GM12878 (cell line): ENCODE data around the gene CEP250.

Experiments used
- CEBPB ChIP-seq, 2 experiments: fragments of 150-350 bp in 1 of 2; IDR thresholded peaks; 2 replicates each; pipeline ENCODE4 v1.6.1; 2012 to 2014; ENCODE audit warnings: low read depth in 2 of 2, low read length in 2 of 2, borderline replicate concordance in 1 of 2, inconsistent platforms in 1 of 2
- MEF2A ChIP-seq: IDR thresholded peaks from 2 replicates; pipeline ENCODE4 v1.6.1; 2011; ENCODE audit warnings: low read depth, mild to moderate bottlenecking, low read length, moderate library complexity; ENCODE audit not compliant: insufficient read depth
- MYB ChIP-seq: fragments of 150-350 bp; IDR thresholded peaks from 2 replicates; pipeline ENCODE4 v1.6.1; 2014; ENCODE audit warnings: mild to moderate bottlenecking, low read depth, low read length, borderline replicate concordance
- NR2C2 ChIP-seq: IDR thresholded peaks from 2 replicates; pipeline ENCODE4 v1.6.1; 2011; ENCODE audit warnings: borderline replicate concordance, low read depth; ENCODE audit not compliant: control insufficient read depth, insufficient read length
- POLR2A ChIP-seq: IDR thresholded peaks from 2 replicates; pipeline ENCODE4 v1.6.1; 2011; ENCODE audit warnings: low read depth, mild to moderate bottlenecking, low read length
- POLR2AphosphoS5 ChIP-seq: IDR thresholded peaks from 2 replicates; pipeline ENCODE4 v1.6.1; 2011; ENCODE audit warnings: mild to moderate bottlenecking, low read length, inconsistent platforms
- ZNF207 ChIP-seq: fragments of 450-650 bp; IDR thresholded peaks from 2 replicates; pipeline ENCODE4 v1.6.1; 2014; ENCODE audit warnings: antibody characterized with exemption, mild to moderate bottlenecking, borderline replicate concordance
- ZNF384 ChIP-seq: IDR thresholded peaks from 2 replicates; pipeline ENCODE4 v1.6.1; 2012; ENCODE audit warnings: low read depth, mild to moderate bottlenecking, low read length, improper control_type of control experiment, borderline replicate concordance
- TF ChIP-seq, protein P1 (sequence below), 3 experiments: IDR thresholded peaks in 2 of 3; conservative IDR thresholded peaks in 1 of 3; 2 replicates each; pipeline ENCODE4 v1.5.1; 2011; ENCODE audit warnings: low read depth in 3 of 3, low read length in 3 of 3, mild to moderate bottlenecking in 3 of 3, control low read depth in 2 of 3, moderate library complexity in 2 of 3, inconsistent platforms in 1 of 3, mixed read lengths in 1 of 3; ENCODE audit not compliant: control insufficient read depth in 2 of 3, insufficient read depth in 1 of 3; ENCODE audit errors: extremely low read depth in 1 of 3
- TF ChIP-seq, protein P2 (sequence below): IDR thresholded peaks from 2 replicates; pipeline ENCODE4 v1.6.1; 2012; ENCODE audit warnings: mild to moderate bottlenecking, low read depth, low read length

DNA sequence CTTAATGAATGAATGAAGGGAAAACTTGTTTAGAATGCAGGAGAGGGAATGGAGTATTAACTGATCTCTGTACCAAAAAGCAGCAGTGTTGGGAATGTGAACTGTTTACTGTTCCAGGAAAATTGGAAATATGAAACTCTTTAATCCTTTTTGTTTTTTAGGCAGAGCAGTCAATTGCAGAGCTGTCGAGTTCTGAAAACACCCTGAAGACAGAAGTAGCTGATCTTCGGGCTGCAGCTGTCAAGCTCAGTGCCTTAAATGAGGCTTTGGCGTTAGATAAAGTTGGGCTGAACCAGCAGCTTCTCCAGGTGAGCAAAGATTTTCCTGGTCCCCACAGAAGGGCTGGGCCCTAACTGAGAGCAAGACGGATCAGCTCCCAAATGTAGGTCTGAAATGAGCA is 20.9 kb downstream of the CEP250 start:
- no peak for TF ChIP-seq NR2C2
- TF ChIP-seq POLR2A, result no peak
- TF ChIP-seq POLR2AphosphoS5, result no peak
- TF ChIP-seq, protein P1, sequence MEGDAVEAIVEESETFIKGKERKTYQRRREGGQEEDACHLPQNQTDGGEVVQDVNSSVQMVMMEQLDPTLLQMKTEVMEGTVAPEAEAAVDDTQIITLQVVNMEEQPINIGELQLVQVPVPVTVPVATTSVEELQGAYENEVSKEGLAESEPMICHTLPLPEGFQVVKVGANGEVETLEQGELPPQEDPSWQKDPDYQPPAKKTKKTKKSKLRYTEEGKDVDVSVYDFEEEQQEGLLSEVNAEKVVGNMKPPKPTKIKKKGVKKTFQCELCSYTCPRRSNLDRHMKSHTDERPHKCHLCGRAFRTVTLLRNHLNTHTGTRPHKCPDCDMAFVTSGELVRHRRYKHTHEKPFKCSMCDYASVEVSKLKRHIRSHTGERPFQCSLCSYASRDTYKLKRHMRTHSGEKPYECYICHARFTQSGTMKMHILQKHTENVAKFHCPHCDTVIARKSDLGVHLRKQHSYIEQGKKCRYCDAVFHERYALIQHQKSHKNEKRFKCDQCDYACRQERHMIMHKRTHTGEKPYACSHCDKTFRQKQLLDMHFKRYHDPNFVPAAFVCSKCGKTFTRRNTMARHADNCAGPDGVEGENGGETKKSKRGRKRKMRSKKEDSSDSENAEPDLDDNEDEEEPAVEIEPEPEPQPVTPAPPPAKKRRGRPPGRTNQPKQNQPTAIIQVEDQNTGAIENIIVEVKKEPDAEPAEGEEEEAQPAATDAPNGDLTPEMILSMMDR (IDR thresholded peaks at IDR 0.05 in 2 of 3, conservative IDR thresholded peaks at IDR 0.05 in 1 of 3; ENCODE audit: control insufficient read depth in 2 of 3, extremely low read depth in 1 of 3, insufficient read depth in 1 of 3, low read depth in 3 of 3, low read length in 3 of 3), result no peak
- TF ChIP-seq ZNF207, result no peak
- no peak for TF ChIP-seq CEBPB (IDR thresholded peaks at IDR 0.05; ENCODE audit: borderline replicate concordance in 1 of 2, low read depth in 2 of 2, low read length in 2 of 2)
- TF ChIP-seq MYB, result no peak
- TF ChIP-seq ZNF384, result no peak
- no peak for TF ChIP-seq MEF2A
- TF ChIP-seq, protein P2, sequence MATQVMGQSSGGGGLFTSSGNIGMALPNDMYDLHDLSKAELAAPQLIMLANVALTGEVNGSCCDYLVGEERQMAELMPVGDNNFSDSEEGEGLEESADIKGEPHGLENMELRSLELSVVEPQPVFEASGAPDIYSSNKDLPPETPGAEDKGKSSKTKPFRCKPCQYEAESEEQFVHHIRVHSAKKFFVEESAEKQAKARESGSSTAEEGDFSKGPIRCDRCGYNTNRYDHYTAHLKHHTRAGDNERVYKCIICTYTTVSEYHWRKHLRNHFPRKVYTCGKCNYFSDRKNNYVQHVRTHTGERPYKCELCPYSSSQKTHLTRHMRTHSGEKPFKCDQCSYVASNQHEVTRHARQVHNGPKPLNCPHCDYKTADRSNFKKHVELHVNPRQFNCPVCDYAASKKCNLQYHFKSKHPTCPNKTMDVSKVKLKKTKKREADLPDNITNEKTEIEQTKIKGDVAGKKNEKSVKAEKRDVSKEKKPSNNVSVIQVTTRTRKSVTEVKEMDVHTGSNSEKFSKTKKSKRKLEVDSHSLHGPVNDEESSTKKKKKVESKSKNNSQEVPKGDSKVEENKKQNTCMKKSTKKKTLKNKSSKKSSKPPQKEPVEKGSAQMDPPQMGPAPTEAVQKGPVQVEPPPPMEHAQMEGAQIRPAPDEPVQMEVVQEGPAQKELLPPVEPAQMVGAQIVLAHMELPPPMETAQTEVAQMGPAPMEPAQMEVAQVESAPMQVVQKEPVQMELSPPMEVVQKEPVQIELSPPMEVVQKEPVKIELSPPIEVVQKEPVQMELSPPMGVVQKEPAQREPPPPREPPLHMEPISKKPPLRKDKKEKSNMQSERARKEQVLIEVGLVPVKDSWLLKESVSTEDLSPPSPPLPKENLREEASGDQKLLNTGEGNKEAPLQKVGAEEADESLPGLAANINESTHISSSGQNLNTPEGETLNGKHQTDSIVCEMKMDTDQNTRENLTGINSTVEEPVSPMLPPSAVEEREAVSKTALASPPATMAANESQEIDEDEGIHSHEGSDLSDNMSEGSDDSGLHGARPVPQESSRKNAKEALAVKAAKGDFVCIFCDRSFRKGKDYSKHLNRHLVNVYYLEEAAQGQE, result no peak
